Gastrocnemius medialis (tissue), 4 donors: ENCODE measurements around the gene GPR12. TPM values are rescaled to one million over a fixed set of nuclear protein-coding genes. Genes with fewer than 3 reads are reported as not detected.
A peak's percentile ranks its signal among the peaks of the same experiment; 100 is the strongest.

ENCODE experiments used
- ATAC-seq, 2 donors: fragments of 150-250 bp; one replicate each; pipeline ENCODE4 v1.9.1; 2016
- DNase-seq, 2 donors: peaks; one replicate each; pipeline ENCODE4 v3.0.0-alpha.2; 2019
- H3K27ac ChIP-seq, 4 donors: fragments of 200-600 bp; sonication (generic); 1 replicate in 1 of 4; 2 replicates in 3 of 4; pipeline ENCODE4 v1.5.1; 2016 to 2018; ENCODE audit warnings: mild to moderate bottlenecking in 2 of 4, moderate library complexity in 1 of 4
- H3K27me3 ChIP-seq, 3 donors: fragments of 200-600 bp; sonication (generic) in 2 of 3; 1 replicate in 1 of 3; 2 replicates in 2 of 3; pipeline versions ENCODE4 v1.5.1 to v1.6.0; 2016 to 2019; ENCODE audit warnings: mild to moderate bottlenecking in 1 of 3, moderate library complexity in 1 of 3
- H3K36me3 ChIP-seq, 2 donors: fragments of 200-600 bp; sonication (generic) in 1 of 2; one replicate each; pipeline ENCODE4 v1.5.1; 2017 to 2018
- H3K4me1 ChIP-seq, 2 donors: fragments of 200-600 bp; sonication (generic) in 1 of 2; one replicate each; pipeline ENCODE4 v1.5.1; 2016 to 2017; ENCODE audit warnings: mild to moderate bottlenecking in 2 of 2
- H3K4me3 ChIP-seq, 4 donors: fragments of 200-600 bp; sonication (generic) in 3 of 4; 1 replicate in 1 of 4; 2 replicates in 3 of 4; pipeline ENCODE4 v1.5.1; 2016 to 2019; ENCODE audit warnings: mild to moderate bottlenecking in 2 of 4
- H3K9me3 ChIP-seq, 3 donors: fragments of 200-600 bp; sonication (generic) in 2 of 3; 1 replicate in 1 of 3; 2 replicates in 2 of 3; pipeline ENCODE4 v1.5.1; 2016 to 2019
- CTCF ChIP-seq, 5 experiments: fragments of 450-650 bp in 3 of 5; fragments of 200-600 bp in 2 of 5; sonication (generic) in 2 of 5; IDR thresholded peaks in 4 of 5; conservative IDR thresholded peaks in 1 of 5; 1 replicate in 4 of 5; 2 replicates in 1 of 5; pipeline ENCODE4 v1.5.1; 2016 to 2019; ENCODE audit warnings: antibody characterized with exemption in 5 of 5, mild to moderate bottlenecking in 3 of 5, moderate library complexity in 3 of 5
- POLR2A ChIP-seq, 2 donors: fragments of 450-650 bp; IDR thresholded peaks; one replicate each; pipeline ENCODE4 v1.6.1; 2017; ENCODE audit warnings: antibody characterized with exemption in 2 of 2, mild to moderate bottlenecking in 2 of 2, moderate library complexity in 2 of 2
- in situ Hi-C, 4 donors: fragments of 200-750 bp; cut with MboI; loops; one replicate each; pipeline versions ENCODE4 v1.15.0 to v1.8.0; 2017; ENCODE audit warnings: low sequenced_read_pairs in 4 of 4
- intact Hi-C: fragments of 100-400 bp; cut with DNase I; formaldehyde crosslinking; loops from one replicate; pipeline ENCODE4 v1.15.1; 2023; ENCODE audit warnings: low total_unique reads
- total RNA-seq, 4 donors: library from RNA; depleted of rRNA; stranded (reverse); fragments of >200 nt; gene quantifications; one replicate each; pipeline versions ENCODE4 v1.1.0 to v1.2.3, GENCODE V29; 2016

The GPR12 gene
- total RNA-seq, 4 donors from 2014 or later = not detected

DNA sequence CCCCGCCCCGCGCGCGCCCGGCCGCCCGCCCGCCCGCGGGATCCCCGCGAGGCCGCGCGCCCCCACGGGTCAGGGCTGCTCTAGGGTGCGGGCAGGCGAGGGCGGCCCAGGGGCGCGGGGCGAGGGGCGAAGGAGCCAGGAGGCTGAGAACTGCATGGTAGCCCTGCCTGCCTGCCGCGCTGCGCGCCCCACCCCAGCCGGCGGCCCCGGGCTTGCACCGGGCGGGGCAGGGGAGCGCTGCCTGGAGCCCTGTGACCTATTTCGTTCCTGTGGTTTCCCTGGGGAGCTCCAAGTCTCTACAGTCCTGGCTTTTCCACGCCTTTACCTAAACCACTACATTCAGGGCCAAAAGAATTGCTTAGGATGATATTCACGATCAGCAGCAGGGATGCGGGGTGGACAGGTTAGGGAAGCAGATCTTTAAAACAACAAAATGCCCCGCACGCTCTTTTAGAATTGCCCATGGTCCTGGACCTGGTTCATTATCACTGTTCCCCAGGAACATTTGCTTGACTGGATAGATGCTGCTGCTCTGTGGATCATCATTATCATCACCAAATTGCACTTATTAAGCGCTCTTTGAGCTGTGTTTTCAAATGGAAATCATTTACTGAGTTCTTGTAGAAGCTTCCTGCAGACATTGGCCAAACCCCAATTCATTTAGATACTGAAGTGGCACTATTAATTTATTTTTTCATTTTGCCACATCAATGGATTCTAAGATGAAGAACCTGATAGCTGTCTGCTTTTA, 421 bp upstream of the GPR12 start:
- ATAC-seq = no peak
- intact Hi-C loops (no loop called here), in situ Hi-C loops (no loop called here)

DNA sequence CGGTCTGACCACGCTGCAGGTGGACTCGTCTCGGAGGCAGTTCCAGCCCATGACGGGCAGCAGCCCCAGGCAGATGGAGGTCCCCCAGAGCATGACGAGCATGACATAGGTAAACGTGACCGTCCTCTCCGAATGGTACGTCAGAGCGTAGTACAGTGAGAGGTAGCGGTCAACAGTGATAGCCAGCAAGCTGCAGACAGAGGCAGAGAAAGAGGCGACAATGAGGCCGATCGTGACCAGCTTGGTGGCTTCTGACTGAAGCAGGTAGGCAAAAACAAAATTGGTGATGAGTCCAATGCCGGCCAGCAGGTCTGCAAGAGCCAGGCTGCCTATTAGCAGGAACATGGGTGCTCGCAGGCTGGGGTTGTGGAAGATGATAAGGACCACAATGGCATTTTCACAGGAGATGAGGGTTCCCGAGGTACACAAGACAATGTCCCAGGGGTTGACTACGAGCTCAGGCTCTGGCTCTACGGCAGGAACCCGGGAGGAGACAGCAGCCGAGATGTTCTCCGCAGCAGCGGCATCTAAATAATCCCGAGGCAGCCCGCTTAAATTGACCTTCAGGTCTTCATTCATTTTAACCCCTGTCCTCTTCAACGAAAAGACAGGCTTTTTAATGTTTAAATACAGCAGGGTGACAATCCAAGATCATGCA, 1.2 kb downstream of the GPR12 start:
- Histone ChIP-seq H3K4me1 (peaks cover 0 to 9% of the 10 kb centered on the region in 2 donors), H3K36me3 (no peaks in the 10 kb centered on the region), H3K9me3 (no peaks in the 10 kb centered on the region), H3K27ac (no peak overlapping the region), H3K27me3 (peaks cover 34 to 44% (median 36%) of the 10 kb centered on the region in 3 donors), H3K4me3 (peak overlapping the region in 3 of 4 donors; percentile 43 to 48 (median 47))
- no peak for ATAC-seq
- intact Hi-C loops = no loop called here
- in situ Hi-C loops = no loop called here
- no peak for DNase-seq
- no peak for TF ChIP-seq CTCF (IDR thresholded peaks at IDR 0.05 in 4 of 5, conservative IDR thresholded peaks at IDR 0.05 in 1 of 5)

More for the DNA sequence above, 421 bp upstream of the GPR12 start:
- DNase-seq = no peak
- TF ChIP-seq POLR2A (IDR thresholded peaks at IDR 0.05) = no peak
- TF ChIP-seq CTCF (IDR thresholded peaks at IDR 0.05 in 4 of 5, conservative IDR thresholded peaks at IDR 0.05 in 1 of 5) = no peak
- H3K4me1 ChIP-seq = peaks cover 0 to 9% of the 10 kb centered on the region in 2 donors
- no peak overlapping the region for H3K27ac ChIP-seq
- H3K4me3 ChIP-seq = no peak overlapping the region
- H3K36me3 ChIP-seq = no peaks in the 10 kb centered on the region
- peaks cover 34 to 44% (median 41%) of the 10 kb centered on the region in 3 donors for H3K27me3 ChIP-seq
- H3K9me3 ChIP-seq = no peaks in the 10 kb centered on the region

DNA sequence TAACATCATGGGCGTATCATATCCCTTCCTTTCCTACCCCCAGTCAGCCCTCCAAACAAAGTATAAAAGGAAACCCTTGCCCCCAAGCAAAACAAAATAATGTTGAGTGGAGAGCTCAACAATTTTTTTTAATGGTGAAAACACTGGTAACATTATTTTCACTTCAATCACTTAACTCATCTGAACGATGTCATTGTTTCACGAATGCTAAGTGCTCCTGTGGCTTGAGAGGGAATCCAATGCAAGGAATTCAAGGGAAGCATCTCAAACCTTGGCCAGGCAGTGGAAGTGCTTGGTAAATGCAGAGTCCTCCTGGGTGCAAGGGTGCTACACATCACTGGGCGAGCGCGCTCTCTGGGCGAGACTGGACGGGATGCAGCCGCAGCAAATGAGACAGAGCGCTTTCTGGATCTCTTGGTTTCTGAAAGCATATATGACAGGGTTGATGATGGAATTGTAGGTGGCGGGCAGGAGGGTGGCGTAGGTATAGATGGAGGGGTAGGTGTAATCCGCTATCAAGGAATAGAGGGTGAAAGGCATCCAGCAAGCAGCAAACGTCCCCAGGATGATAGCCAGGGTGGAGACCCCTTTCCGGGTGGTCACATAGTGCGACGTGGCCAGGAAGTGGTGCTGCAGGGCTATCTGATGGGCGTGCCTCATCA, 2.0 kb downstream of the GPR12 start:
- ATAC-seq (no peak), DNase-seq (no peak)
- Histone ChIP-seq H3K4me3 (no peak overlapping the region), H3K4me1 (peaks cover 0 to 9% of the 10 kb centered on the region in 2 donors), H3K27ac (no peak overlapping the region), H3K27me3 (peaks cover 34 to 44% (median 36%) of the 10 kb centered on the region in 3 donors), H3K9me3 (no peaks in the 10 kb centered on the region), H3K36me3 (no peaks in the 10 kb centered on the region)
- in situ Hi-C loops (no loop called here), intact Hi-C loops (no loop called here)
- no peak for TF ChIP-seq POLR2A (IDR thresholded peaks at IDR 0.05)
- no peak for TF ChIP-seq CTCF (IDR thresholded peaks at IDR 0.05 in 4 of 5, conservative IDR thresholded peaks at IDR 0.05 in 1 of 5)

DNA sequence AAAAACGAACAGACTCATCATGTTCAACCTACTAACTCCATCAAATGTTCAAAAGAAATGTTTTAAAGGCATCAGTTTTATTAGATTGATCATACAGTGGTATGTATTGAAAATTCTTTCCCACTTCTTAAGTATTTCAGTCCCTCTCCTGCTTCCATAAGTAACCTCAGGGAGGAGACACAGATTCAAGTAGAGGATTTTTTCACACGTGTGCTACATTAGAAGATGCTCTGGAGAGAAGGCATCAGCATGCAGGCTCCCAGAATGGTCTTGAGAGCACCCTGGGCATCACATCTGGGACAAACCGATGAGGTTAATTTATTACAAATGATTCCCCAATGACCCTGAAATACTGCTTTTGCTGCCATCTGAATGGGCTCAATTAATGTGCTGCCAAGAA, 3.6 kb downstream of the GPR12 start:
- ATAC-seq = no peak

More for the DNA sequence above, 3.6 kb downstream of the GPR12 start:
- Histone ChIP-seq H3K36me3 (no peaks in the 10 kb centered on the region), H3K9me3 (no peaks in the 10 kb centered on the region), H3K4me1 (peaks cover 0 to 9% of the 10 kb centered on the region in 2 donors), H3K27me3 (peaks cover 34 to 41% (median 35%) of the 10 kb centered on the region in 3 donors), H3K4me3 (no peak overlapping the region), H3K27ac (no peak overlapping the region)
- intact Hi-C loops (no loop called here), in situ Hi-C loops (no loop called here)
- TF ChIP-seq POLR2A (IDR thresholded peaks at IDR 0.05) (no peak), CTCF (IDR thresholded peaks at IDR 0.05 in 4 of 5, conservative IDR thresholded peaks at IDR 0.05 in 1 of 5) (no peak)
- DNase-seq = no peak
